GM19099 (cell line): ENCODE data around the gene RBP3.

Source experiments
- POLR2A ChIP-seq: IDR thresholded peaks from 3 replicates; pipeline ENCODE4 v1.6.1; 2011; ENCODE audit warnings: low read depth; ENCODE audit not compliant: insufficient read length; ENCODE audit errors: extremely low read depth

The RBP3 gene

DNA sequence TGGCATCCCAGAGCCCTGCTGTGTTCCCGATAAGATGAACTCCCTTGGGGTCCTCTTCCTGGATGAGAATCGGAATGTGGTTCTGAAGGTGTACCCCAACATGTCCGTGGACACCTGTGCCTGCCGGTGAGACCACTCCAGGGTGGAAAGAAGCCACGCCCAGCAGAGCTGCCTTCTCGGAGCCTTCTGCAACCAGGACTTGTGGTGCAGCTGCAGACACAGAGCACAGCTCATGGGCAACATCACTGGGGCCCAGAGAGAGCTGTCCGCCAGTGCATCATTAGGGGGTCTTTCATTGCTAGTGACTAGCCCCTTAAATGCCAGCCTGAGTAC lies 35.5 kb upstream of the RBP3 start:
- TF ChIP-seq POLR2A = no peak

DNA sequence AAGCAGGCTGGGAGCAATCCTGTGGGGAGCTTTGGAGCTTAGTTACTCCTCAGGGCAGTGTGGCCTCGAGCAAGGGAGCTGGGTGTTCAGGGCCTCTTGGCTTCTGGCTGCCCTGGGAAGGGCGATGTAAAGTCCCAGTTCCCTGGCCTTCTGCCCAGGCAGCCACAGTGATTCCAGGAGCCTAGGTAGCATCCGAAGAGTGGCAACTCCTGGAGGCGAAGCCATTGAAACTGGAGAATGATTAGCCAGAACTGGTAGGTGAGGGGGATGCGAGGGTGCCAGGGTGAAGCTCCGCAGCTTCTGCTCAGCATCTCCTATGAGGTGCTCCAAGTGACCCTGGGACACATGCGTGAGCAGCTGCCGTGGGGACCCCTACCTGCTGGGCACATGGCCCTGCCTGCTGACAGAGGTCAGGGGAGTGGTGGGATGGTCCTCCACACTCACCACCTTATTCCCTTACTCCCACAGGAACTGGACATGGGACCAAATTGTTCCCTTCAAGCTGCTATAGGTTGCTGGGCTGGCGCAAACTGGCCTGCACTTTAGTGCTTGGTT lies 33.7 kb upstream of the RBP3 start:
- no peak for TF ChIP-seq POLR2A

DNA sequence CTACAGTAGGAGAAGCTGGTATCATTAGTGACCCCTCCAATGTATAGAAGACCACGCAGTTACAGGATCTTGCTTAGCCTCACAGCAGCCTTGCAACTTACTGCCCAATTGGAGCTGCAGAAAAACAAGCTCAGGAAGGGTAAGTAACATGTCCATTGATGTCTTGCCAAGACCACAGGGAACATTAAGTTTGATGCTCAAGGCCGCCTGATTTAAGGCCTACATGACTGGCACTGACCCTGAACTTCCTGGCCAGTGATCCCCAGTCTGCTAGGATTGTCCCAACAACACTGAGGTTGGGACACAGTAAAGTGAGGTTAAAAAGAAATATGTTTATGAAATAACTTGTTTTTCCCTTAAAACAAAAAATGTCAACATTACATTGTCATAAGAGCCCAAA lies 32.7 kb upstream of the RBP3 start:
- TF ChIP-seq POLR2A = no peak

DNA sequence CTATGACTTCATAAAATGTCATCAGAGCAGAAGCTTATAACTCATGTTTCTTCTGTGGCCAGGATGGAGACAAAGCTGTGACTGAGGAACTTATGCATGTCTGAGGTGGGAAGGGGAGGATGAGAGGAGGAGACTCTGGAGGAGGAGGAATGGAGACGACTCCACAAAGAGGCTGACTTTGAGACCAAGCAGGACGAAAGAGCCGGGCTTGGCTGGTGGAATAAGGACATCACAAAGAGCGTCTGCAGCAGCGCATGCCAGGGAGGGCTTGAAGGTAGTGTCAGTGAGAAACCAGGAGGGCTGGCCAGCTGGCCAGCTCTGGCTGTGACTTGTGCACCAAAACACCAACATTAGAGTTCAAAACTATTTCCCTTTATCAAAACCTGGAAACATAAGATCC lies 32.0 kb upstream of the RBP3 start:
- no peak for TF ChIP-seq POLR2A

DNA sequence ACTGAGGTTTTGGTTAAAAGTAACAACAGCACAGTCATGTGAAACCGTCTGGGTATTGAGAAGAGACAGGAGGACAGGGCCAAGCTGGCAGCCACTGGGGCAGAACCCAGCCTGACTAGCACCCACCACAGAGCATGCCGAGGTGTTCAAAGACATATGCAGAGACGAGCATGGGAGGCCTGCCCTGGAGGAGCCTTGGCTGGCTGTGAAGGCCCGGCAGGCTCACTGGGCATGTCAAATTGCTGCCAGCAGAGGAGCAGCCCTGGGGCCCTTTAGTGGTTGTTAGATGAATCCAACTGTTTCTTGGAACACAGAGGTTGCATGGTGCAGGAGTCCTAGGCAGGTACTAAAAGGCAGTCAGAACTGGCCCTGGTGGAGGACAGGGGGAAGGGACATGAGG lies 30.9 kb upstream of the RBP3 start:
- TF ChIP-seq POLR2A = no peak

DNA sequence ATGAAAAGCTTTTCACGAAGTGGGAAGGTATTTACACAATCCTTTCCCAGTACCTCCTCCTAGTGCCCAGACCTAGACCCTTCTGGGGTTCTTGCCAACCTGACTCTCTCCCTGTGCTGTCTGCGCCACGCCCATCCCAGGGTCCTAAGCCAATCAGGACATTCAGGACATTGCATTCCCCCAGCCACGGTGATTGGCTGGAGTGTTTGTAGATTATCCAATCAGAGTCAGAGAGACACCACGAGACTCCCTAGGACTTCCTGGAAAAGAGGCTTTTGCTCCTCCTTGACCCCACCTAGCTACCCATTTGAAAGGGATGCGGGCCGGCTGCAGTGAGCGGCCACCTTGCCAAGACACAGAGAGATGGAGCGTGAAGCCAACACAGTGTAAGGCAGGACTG lies 29.5 kb upstream of the RBP3 start:
- TF ChIP-seq POLR2A = no peak

DNA sequence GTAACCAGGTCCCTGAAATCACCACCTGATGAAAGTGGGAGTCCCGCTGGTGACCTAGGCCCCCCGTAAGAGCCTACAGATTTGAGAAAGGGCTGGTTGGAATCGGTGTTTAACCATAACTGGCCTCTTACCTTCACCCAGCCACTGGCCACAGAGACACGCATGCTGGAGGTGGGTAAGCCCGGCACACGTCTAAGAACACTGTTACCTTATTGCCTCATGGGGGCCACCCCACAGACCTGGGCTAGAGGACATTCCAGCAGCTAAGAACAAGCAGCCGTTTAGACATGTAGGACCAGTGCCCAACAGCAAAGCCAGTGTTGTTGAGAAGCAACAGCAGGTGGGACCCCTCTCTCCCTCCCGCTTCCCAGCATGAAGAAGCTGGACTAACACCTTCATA lies 28.4 kb upstream of the RBP3 start:
- no peak for TF ChIP-seq POLR2A

DNA sequence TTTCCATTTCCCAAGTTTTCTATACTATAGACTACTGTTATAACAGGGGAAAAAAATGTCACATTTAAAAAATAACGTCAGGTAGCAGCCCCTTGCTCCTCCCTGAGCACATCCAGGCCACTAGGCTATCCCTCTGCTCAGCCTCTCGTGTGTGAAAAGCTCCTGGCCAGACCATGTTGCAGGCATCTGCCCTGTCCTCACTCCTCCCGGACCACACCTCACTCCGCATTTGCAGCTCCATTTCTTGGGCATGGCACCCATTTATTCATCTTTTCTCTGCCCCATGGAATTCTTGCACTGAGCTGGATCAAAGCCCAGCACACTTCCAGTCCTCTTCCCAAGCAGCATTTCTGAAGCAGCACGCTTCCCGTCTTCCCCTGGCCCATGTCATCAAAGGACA lies 27.4 kb upstream of the RBP3 start:
- TF ChIP-seq POLR2A = no peak

DNA sequence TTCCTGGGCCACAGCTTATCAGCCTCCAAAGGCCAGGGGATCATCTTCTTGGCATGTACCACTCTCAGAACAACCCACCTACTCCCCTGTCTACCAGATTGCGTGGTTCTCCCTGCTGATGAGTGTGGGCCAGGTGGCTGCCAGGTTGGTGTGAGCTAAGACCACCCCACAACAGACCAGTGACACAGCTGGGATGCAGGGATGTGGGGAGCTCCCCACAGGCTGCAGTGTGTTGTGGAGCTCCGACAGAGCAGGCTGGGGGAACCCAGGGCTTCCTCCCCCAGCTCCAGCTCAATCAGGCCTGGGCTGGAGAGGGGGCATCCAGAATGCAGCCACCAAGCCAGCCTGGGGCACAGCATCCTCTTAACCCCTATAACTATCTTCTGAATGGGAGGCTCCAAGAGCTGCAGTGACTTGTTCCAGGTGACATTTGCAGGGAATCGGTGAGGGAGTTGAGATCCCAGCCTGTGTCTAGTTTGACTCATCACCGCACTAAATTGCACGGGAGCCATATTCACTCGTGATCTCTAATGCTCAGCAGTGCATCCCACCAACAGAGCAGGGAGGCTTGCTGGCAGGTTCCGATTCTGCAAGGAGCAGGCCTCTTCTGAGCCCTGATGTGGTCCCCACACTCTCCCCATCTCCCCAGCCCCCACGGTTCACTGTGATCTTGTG lies 26.5 kb upstream of the RBP3 start:
- TF ChIP-seq POLR2A = no peak

DNA sequence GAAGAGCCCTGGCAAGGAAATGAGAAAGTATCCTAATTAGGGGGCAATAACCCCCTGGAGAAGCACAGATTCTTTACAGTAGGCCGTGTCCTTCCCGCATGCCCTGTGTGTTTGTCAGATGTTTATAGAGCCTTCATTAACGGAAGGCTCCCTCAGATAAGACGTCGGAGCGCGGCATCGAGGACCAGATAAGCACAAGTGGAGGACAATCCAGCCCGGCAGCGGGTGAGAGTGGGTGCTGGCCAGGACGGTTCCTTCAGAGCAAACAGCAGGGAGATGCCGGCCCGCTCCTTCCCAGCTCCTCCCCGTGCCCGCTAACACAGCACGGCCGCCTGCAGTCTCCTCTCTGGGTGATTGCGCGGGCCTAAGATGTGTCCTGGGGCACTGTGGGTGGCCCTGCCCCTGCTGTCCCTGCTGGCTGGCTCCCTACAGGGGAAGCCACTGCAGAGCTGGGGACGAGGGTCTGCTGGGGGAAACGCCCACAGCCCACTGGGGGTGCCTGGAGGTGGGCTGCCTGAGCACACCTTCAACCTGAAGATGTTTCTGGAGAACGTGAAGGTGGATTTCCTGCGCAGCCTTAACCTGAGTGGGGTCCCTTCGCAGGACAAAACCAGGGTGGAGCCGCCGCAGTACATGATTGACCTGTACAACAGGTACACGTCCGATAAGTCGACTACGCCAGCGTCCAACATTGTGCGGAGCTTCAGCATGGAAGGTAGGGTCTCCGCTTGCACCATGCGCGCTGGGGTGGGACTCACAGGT lies 25.7 kb upstream of the RBP3 start, which contains the start of gene GDF2:
Gene GDF2 (plus strand): TSS at position 155 of the 762 bp plus-strand sequence. CDS start 215 bp downstream, at position 370.
- TF ChIP-seq POLR2A = no peak

DNA sequence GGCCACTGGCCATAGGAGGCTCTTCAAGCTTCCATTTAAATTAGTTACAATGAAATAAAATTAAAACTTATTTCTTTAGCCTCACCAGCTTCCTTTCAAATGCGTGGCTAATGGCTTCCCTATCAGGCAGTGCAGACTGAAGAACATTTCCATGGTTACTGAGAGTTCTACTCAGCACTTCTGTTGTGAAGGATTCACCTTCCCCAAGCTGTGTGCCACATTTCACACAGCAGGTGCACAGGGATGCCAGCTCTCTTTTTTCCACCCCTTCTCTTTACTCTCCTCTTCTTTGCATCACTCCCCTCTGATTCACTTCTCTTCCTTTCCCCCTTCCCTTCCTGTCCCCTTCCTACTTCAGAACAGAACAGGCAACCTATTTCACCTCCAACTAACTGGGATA lies 25.1 kb upstream of the RBP3 start:
- TF ChIP-seq POLR2A = no peak

DNA sequence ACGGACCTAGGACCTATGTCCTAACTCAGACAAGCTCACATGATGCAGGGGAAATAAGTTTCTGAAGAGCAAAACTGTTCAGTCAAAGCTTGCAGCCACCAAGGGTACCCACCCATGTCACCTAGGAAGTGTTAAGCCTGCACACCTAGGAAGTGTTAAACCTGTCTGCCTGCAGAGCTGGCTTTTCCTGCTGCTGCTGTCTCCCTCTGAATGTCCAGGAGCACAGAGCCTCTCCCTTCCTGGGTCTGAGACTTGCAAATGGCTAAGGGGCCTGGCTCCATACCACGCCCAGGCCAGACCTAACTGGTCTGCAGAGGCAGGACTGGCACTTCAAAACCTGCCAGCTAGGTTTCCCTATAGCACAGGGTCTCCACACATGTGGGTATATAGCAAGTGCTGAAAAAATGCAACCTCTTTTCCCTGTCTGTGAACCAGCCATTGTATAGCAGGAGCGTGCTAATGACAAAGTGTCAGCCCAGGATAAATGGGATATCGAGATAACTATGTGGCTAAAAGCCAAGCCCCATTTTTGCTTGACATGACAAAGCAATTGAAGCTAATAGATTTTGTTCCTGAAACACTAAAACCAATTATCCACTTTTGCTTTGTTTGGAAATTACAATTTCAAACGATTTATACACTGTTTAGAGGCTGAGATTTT lies 24.4 kb upstream of the RBP3 start:
- TF ChIP-seq POLR2A = no peak

DNA sequence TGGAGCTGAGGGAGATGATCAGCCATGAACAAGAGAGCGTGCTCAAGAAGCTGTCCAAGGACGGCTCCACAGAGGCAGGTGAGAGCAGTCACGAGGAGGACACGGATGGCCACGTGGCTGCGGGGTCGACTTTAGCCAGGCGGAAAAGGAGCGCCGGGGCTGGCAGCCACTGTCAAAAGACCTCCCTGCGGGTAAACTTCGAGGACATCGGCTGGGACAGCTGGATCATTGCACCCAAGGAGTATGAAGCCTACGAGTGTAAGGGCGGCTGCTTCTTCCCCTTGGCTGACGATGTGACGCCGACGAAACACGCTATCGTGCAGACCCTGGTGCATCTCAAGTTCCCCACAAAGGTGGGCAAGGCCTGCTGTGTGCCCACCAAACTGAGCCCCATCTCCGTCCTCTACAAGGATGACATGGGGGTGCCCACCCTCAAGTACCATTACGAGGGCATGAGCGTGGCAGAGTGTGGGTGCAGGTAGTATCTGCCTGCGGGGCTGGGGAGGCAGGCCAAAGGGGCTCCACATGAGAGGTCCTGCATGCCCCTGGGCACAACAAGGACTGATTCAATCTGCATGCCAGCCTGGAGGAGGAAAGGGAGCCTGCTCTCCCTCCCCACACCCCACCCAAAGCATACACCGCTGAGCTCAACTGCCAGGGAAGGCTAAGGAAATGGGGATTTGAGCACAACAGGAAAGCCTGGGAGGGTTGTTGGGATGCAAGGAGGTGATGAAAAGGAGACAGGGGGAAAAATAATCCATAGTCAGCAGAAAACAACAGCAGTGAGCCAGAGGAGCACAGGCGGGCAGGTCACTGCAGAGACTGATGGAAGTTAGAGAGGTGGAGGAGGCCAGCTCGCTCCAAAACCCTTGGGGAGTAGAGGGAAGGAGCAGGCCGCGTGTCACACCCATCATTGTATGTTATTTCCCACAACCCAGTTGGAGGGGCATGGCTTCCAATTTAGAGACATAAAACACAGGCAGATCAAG lies 22.6 kb upstream of the RBP3 start:
- TF ChIP-seq POLR2A = no peak

DNA sequence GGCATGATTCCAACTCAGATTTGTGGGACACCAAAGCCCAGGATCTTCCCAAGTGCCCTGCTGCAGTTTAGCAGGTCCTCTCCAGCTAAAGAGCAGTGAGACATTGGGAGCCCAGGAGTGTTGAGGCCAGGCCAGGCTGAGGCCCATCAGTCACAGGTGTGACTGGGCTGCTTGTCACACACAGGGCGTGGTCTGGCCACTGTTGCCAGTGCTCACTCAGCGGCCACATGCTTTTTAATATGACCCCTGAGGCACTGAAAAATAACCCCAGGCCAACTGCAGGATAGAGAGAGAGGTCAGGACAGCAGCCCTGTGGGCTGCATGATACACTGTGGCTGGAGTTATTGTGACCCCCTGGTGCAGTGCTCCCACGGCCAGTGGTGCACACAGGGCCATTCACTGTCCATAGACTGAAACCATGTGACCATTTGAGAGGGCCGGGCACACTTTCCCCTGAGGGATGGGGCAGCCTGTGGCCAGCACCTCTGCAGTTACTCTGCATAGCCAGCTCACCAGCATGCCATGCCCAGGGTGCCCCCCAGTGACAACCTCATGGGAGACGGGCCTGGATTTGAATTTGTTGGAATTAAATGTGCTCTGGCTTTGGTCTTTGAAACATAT lies 21.7 kb upstream of the RBP3 start:
- no peak for TF ChIP-seq POLR2A
